ENCODE measurements around the gene DOP1B. TPM values are rescaled to one million over a fixed set of nuclear protein-coding genes. Genes with fewer than 3 reads are reported as not detected.

DOP1B gene
- total and polyA plus RNA-seq, 2 of the 4 experiments (the other 2 are of a cell fraction) = 8.8 to 13.0 TPM

DNA sequence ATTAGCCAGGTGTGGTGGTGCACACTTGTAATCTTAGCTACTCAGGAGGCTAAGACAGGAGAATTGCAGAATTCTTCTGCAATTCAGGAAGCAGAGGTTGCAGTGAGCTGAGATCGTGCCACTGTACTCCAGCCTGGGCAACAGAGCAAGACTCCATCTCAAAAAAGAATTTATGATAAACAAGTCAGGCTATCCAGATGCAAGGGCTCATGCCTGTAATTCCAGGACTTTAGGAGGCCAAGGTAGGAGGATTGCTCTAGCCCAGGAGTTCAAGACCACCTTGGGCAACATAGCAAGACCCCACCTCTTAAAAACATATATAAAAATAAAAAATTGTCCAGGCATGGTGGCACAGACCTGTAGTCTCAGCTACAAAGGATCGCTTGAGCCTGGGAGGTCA is 32.2 kb upstream of the DOP1B start:
- no peaks in the 10 kb centered on the region for H3K9me3 ChIP-seq (ENCODE audit: control insufficient read depth, insufficient read depth, low read length)
- WGBS, 2 experiments (ENCODE audit: extremely low coverage in 2 of 2, insufficient read length in 1 of 2) = no CpG with 5 or more reads among the region's 2 CpGs
- ATAC-seq (ENCODE audit: low read depth) (no peak), DNase-seq (no peak)
- no peak overlapping the region for H3K9ac ChIP-seq (ENCODE audit: low read depth, low read length)
- TF ChIP-seq RAD21 (IDR thresholded peaks at IDR 0.05; ENCODE audit: low read length) (no peak), CEBPB (IDR thresholded peaks at IDR 0.05; ENCODE audit: low read depth, low read length) (no peak), POLR2A (IDR thresholded peaks at IDR 0.05; ENCODE audit: low read depth, low read length) (no peak), BHLHE40 (IDR thresholded peaks at IDR 0.05; ENCODE audit: low read depth, low read length) (no peak), FOS (IDR thresholded peaks at IDR 0.05; ENCODE audit: low read depth, low read length) (no peak), MAZ (IDR thresholded peaks at IDR 0.05; ENCODE audit: borderline replicate concordance, low read depth, low read length) (no peak), MXI1 (IDR thresholded peaks at IDR 0.05; ENCODE audit: borderline replicate concordance, low read depth, low read length) (no peak), RFX5 (IDR thresholded peaks at IDR 0.05; ENCODE audit: low read depth, low read length) (no peak), MAFK (IDR thresholded peaks at IDR 0.05; ENCODE audit: low read depth, low read length) (no peak), SMC3 (IDR thresholded peaks at IDR 0.05; ENCODE audit: low read depth, low read length) (no peak), NFE2L2 (IDR thresholded peaks at IDR 0.05; ENCODE audit: low read depth, low read length) (no peak), RCOR1 (IDR thresholded peaks at IDR 0.05; ENCODE audit: insufficient replicate concordance, low read length) (no peak), CHD1 (IDR thresholded peaks at IDR 0.05; ENCODE audit: low read depth, low read length) (no peak)
- TF ChIP-seq, protein P1, sequence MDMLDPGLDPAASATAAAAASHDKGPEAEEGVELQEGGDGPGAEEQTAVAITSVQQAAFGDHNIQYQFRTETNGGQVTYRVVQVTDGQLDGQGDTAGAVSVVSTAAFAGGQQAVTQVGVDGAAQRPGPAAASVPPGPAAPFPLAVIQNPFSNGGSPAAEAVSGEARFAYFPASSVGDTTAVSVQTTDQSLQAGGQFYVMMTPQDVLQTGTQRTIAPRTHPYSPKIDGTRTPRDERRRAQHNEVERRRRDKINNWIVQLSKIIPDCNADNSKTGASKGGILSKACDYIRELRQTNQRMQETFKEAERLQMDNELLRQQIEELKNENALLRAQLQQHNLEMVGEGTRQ (IDR thresholded peaks at IDR 0.05; ENCODE audit: low read depth, low read length) = no peak
- TF ChIP-seq, protein P2, sequence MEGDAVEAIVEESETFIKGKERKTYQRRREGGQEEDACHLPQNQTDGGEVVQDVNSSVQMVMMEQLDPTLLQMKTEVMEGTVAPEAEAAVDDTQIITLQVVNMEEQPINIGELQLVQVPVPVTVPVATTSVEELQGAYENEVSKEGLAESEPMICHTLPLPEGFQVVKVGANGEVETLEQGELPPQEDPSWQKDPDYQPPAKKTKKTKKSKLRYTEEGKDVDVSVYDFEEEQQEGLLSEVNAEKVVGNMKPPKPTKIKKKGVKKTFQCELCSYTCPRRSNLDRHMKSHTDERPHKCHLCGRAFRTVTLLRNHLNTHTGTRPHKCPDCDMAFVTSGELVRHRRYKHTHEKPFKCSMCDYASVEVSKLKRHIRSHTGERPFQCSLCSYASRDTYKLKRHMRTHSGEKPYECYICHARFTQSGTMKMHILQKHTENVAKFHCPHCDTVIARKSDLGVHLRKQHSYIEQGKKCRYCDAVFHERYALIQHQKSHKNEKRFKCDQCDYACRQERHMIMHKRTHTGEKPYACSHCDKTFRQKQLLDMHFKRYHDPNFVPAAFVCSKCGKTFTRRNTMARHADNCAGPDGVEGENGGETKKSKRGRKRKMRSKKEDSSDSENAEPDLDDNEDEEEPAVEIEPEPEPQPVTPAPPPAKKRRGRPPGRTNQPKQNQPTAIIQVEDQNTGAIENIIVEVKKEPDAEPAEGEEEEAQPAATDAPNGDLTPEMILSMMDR (conservative IDR thresholded peaks at IDR 0.05; ENCODE audit: low read depth, low read length) = no peak
- TF ChIP-seq, protein P3, sequence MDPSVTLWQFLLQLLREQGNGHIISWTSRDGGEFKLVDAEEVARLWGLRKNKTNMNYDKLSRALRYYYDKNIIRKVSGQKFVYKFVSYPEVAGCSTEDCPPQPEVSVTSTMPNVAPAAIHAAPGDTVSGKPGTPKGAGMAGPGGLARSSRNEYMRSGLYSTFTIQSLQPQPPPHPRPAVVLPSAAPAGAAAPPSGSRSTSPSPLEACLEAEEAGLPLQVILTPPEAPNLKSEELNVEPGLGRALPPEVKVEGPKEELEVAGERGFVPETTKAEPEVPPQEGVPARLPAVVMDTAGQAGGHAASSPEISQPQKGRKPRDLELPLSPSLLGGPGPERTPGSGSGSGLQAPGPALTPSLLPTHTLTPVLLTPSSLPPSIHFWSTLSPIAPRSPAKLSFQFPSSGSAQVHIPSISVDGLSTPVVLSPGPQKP (IDR thresholded peaks at IDR 0.05; ENCODE audit: borderline replicate concordance, low read depth, low read length) = no peak
- no peak overlapping the region for H4K8ac ChIP-seq (ENCODE audit: low read depth in 2 of 2, low read length in 2 of 2)
- in situ Hi-C loops (cut with MboI; ENCODE audit: low sequenced_read_pairs) (no loop called here), dilution Hi-C loops (cut with HindIII; ENCODE audit: low sequenced_read_pairs, unreplicated experiment) (no loop called here), intact Hi-C loops (cut with micrococcal nuclease) (no loop called here)
- no peaks in the 10 kb centered on the region for H3K27me3 ChIP-seq (ENCODE audit: control insufficient read depth, insufficient read depth, low read length)
- H3K4me3 ChIP-seq (ENCODE audit: insufficient read depth, low read depth, low read length) = no peak overlapping the region
- H3K9me1 ChIP-seq (ENCODE audit: insufficient read depth, low read length) = peaks cover 5% of the 10 kb centered on the region; the same call in 1 of the 2 replicates
- ChIA-PET CTCF (interaction anchor here (0.6 kb wide), 1 partner anchor 799 kb away, joined by 3 read pairs; no protein-coding TSS in a partner anchor), POLR2A (ENCODE audit: unreplicated experiment) (no interaction called here)
- H2AK5ac ChIP-seq (ENCODE audit: low read depth, low read length) = no peak overlapping the region
- no peak overlapping the region for H2AFZ ChIP-seq (replicated peaks; ENCODE audit: low read length, poor library complexity)
- H4K5ac ChIP-seq (ENCODE audit: low read depth, low read length) = no peak overlapping the region
- no peaks in the 10 kb centered on the region for H4K20me1 ChIP-seq (ENCODE audit: insufficient read depth, low read length)
- H3K79me1 ChIP-seq (ENCODE audit: low read depth in 1 of 2, low read length in 2 of 2) = no peaks in the 10 kb centered on the region
- H3K4me1 ChIP-seq (ENCODE audit: control insufficient read depth, insufficient read depth, low read length) = peaks cover 8% of the 10 kb centered on the region
- no peak overlapping the region for H4K91ac ChIP-seq (ENCODE audit: insufficient read depth, low read depth, low read length)
- no peak overlapping the region for H2BK20ac ChIP-seq (ENCODE audit: low read depth, low read length)
- H3K18ac ChIP-seq (ENCODE audit: low read depth, low read length) = no peak overlapping the region
- no peak overlapping the region for H2AK9ac ChIP-seq (replicated peaks; ENCODE audit: low read depth, low read length, poor library complexity)
- no peaks in the 10 kb centered on the region for H3K36me3 ChIP-seq (ENCODE audit: control insufficient read depth, insufficient read depth, low read length)
- BruUV-seq (replicated peaks) = no TSS peak
- H3K4me2 ChIP-seq (ENCODE audit: low read depth, low read length) = no peak overlapping the region
- no peak overlapping the region for H2BK15ac ChIP-seq (ENCODE audit: low read depth, low read length)
- H3K23ac ChIP-seq (ENCODE audit: low read depth, low read length) = no peak overlapping the region
- H3K27ac ChIP-seq (ENCODE audit: insufficient read depth, low read length) = no peak overlapping the region
- H2BK5ac ChIP-seq (ENCODE audit: low read depth, low read length, poor library complexity, severe bottlenecking) = no peak overlapping the region
- no peak overlapping the region for H2BK120ac ChIP-seq (ENCODE audit: low read depth, low read length)
- no peak overlapping the region for H3K56ac ChIP-seq (ENCODE audit: extremely low read depth, insufficient read depth, low read length)
- H3K4ac ChIP-seq (ENCODE audit: low read depth, low read length) = no peak overlapping the region
- no peak overlapping the region for H3K14ac ChIP-seq (replicated peaks; ENCODE audit: low read depth, low read length)

Data from IMR-90 (cell line).